HG02981 (cell line): ENCODE measurements around the gene C17orf107.

Experiments
- ATAC-seq: cut with Tn5 transposase; IDR thresholded peaks from one replicate; pipeline ENCODE4 v1.9.1; 2021; ENCODE audit warnings: mild to moderate bottlenecking, moderate library complexity; ENCODE audit not compliant: unreplicated experiment

The C17orf107 gene

GRCh38 chr17:4934173-4934979, 35.0 kb downstream of the C17orf107 start:
- no peak for ATAC-seq

GRCh38 chr17:4935650-4936049, 36.3 kb downstream of the C17orf107 start:
- ATAC-seq, result no peak

DNA sequence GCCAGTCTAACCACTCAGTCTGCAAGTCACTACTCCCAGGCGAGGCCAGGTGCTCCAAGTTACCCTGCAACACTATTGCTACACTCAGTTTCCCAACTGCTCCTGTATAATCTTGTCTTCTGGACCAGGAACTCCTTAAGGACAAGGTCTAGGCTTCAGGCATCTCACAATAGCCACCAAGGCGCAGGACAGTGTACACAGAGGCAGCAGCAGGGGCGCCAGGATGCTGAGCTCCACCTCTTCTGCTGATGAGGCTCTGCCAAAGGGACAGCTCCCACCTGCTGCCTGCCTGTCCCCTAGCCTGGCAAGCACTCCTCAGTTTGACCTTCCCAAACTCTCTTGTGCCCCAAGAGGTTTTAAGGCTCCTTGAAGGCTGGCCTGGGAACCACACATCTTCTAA, 37.1 kb downstream of the C17orf107 start:
- no peak for ATAC-seq

- ATAC-seq, result no peak
These were observed 38.2 kb downstream of the C17orf107 start for GRCh38 chr17:4937553-4937952.

DNA sequence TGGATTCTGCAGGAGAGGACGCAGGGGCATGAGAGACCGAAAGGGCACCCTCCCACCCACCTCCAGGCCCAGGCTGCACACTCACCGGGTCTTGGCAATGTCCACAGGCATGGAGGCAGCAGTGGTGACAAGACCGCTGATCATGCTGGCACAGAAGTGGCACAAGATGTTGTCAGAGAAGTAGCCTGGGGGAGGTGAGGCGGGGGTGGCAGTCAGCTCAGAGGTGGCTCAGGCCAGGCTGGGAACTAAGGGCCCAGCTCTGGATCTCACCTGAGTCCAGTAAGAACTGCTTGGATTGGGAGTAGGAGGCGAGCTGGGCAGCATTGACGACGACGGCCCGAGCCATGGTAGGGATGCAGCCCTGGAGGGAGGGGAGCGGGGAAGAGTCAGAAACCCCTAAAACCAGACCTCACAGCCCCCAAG, 38.7 kb downstream of the C17orf107 start:
- ATAC-seq, result no peak

GRCh38 chr17:4938688-4939545, 39.6 kb downstream of the C17orf107 start:
- no peak for ATAC-seq

GRCh38 chr17:4939546-4939795, 40.1 kb downstream of the C17orf107 start:
- no peak for ATAC-seq

- ATAC-seq, result peak; percentile 72
These were observed 40.6 kb downstream of the C17orf107 start, which contains the start of the genes RNF167 and SLC25A11 for GRCh38 chr17:4939796-4940554. TSS of gene RNF167 (plus strand) at chr17:4940268. CDS start at chr17:4940910, 642 bp downstream. TSS of gene SLC25A11 (minus strand) at chr17:4940046. CDS start at chr17:4939910, 136 bp downstream.

DNA sequence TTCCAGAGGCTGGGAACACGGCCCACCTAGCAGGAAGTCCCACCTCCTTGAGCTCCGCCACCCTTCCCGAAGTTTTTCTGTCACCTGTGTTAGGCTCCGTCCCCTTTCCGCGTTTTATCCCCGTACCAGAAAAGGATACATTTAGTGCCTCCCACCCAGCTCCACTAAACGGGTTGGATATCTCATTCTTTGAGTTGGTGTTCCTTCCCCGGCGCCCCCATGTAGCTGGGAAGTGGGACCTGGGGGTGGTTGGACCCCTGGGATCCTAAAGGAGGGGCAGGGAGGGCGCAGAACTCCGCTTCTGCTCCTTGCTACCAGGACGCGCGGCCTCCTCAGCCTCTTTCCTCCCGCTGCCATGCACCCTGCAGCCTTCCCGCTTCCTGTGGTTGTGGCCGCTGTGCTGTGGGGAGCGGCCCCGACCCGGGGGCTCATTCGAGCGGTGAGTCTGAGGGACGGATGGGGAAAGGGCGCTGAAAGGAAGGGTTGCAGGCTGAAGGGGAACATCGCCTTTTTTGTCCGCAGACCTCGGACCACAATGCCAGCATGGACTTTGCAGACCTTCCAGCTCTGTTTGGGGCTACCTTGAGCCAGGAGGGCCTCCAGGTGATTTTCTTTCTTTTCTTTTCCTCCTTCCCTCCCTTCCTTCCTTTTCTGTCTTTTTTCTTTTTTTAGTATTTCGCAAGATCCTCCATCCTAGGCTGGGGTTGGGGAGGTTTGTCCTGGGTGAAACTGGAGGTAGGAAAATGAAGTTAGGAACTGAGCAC, 41.4 kb downstream of the C17orf107 start:
- no peak for ATAC-seq

DNA sequence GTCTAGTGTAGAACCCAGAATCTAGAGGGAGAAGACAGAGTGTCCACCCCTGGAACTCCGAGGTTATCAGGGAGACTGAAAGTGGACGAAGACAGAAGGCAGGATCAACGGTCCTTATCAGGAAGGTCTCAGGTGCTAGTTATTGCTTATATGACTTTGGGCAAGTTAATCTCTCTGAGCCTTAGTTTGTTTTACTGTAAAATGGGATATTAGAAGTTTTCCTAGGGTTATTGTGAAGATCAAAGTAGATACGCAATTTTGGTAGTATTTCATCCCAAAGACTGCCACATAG, 41.9 kb downstream of the C17orf107 start:
- ATAC-seq, result no peak

- no peak for ATAC-seq
These were observed 43.6 kb downstream of the C17orf107 start for GRCh38 chr17:4942760-4943508.

- ATAC-seq, result no peak
These were observed 44.8 kb downstream of the C17orf107 start for GRCh38 chr17:4944163-4944553.

DNA sequence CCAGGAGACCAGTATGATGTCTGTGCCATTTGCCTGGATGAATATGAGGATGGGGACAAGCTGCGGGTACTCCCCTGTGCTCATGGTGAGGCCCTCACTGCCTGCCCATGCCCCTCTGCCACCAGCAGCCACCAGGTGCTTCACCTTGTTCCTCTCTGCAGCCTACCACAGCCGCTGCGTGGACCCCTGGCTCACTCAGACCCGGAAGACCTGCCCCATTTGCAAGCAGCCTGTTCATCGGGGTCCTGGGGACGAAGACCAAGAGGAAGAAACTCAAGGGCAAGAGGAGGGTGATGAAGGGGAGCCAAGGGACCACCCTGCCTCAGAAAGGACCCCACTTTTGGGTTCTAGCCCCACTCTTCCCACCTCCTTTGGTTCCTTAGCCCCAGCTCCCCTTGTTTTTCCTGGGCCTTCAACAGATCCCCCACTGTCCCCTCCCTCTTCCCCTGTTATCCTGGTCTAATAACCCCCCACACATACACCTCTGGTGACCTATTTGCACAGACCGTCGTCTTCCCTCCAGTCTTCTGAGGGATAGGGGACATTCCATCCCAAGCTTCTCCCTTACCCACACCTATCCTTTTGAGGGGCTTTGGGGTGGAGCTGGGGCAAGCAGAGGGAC, 45.3 kb downstream of the C17orf107 start:
- no peak for ATAC-seq

DNA sequence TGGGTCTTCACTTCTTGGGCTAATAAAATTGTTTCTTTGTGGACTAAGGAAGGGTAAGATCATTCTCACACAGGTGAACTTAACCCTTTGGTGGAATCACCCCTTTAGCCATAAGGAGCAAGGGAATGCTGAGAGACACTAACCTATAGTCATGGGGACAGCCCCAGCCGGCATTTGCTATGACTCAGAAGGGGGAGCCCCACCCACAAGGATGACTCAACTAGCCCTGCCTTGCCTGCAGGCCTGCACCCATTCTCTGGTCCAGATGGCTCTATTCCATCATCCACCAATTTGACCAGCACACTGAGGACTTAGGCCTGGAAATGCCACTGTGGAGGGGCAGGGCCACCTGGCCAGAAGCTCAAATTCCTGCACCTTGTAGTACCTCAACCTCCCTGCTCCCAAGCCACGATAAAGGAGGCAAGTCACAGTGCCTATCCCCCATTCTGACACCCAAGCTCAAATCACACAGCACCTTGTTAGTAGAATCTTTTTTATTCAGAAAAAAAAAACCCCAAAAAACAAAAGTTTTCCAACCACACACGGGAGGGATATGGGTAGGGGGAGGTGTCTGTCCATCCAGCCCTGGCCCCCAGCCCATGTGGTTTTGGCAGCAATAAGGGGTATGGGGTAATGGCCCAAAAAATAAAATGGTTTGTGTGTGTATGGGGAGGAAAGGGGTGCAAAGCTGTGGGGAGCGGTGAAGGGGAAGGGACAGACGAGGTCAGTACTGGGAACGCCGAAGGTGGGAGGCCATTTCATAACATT, 46.0 kb downstream of the C17orf107 start:
- no peak for ATAC-seq

DNA sequence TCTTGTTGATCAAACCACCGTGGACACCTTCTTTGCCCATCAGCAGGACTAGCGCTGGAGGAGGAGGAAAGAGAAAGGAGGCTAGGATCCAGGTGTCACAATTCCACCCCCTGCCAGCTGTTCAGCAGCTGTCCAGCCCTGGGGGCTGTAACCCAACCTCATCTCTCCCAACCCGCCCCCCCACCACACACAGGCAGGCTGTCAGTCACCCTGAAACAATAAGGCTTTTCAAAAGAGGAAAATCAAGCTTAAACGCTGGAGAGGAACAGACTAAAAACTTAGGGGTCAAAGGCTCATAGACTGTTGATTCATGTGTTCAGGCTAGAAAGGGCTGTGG, 46.6 kb downstream of the C17orf107 start:
- no peak for ATAC-seq

- ATAC-seq, result no peak
These were observed 47.1 kb downstream of the C17orf107 start for GRCh38 chr17:4946312-4946976.

DNA sequence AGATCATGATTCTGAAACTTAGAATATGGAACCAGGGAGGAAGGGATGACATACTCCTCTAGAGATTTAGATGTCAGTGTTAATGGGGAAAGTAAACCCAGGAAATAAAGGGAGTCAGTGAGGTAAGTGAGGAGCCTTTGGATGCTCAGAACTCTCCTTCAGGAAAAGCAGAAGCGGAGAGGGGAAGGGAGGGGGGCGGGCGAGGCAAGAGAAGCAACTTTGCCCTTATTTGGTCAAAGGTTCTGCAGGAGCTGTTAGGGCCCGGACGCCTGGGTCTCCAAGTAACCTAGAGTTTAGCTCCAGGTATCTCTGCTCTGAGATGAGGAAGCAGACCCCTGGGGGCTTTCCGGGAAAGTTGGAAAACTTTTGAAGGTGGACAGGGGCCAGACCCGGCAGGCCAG, 47.7 kb downstream of the C17orf107 start:
- ATAC-seq, result no peak

DNA sequence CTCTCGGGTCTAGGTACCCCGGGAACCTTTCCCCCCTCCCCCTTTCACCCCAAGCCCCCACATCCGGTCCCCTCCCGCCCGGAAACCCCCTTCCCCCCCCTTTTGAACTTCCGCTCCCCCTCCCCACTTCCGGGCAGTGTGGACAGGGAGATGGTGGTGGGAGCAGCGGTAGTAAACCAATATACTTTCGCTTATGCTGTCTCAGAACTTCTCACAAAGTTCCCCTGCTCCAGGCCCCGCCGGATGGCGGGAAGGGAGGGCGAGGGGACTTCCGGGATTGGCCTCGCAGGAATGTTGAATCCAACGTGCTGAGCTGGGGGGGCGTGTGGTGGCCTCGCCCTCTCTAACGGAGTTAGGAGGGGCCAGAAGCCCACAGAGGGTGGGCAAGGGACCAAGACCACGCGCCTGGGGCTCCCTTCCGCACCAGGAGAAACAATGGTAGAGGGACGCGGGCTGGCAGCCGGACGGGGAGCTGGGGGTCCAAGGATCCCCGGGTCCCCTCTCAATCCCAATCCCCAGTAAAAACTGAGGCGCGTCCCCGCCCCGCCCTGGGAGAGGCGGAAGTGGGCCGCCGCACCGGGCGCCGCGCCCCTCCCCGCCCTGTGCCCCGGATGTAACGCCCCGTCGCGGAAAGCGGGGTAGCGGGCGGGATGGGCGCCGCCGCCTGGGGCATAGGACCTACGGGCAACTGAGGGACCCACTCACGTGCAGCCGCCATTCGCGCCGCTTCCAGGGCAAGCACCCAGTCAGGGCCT, 48.3 kb downstream of the C17orf107 start:
- no peak for ATAC-seq
